GM19043 (cell line): ENCODE results near the gene CEP85.

Source experiments
- ATAC-seq: cut with Tn5 transposase; IDR thresholded peaks from one replicate; pipeline ENCODE4 v1.9.1; 2021; ENCODE audit warnings: low read depth; ENCODE audit not compliant: unreplicated experiment

Gene CEP85

GRCh38 chr1:26233903-26234643 lies at the start of gene CEP85:
CEP85 (plus strand) TSS chr1:26234200; CDS start chr1:26239784, 5,584 bp downstream.
- ATAC-seq: peak; percentile 87

- ATAC-seq: no peak
Measured at GRCh38 chr1:26184883-26185282, 49.1 kb upstream of the CEP85 start.

DNA sequence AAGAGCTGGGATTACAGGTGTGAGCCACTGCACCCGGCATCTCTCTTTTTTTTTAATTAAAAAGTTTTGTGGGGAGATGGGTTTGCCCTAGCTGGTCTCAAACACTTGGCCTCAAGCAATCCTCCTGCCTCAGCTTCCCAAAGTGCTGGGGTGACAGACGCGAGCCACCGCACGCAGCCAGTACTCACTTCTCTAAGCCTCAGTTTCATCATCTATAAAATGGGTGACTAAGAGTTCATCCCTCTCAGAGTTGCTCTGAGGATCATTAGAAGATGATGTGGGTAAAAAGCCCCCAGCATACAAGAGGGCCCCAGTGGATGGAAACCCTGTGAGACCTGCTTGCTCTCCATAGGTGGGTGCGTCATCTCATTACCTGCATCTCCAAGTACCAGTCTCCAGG lies 46.1 kb upstream of the CEP85 start:
- no peak for ATAC-seq

- no peak for ATAC-seq
Measured at GRCh38 chr1:26188477-26188876, 45.5 kb upstream of the CEP85 start.

DNA sequence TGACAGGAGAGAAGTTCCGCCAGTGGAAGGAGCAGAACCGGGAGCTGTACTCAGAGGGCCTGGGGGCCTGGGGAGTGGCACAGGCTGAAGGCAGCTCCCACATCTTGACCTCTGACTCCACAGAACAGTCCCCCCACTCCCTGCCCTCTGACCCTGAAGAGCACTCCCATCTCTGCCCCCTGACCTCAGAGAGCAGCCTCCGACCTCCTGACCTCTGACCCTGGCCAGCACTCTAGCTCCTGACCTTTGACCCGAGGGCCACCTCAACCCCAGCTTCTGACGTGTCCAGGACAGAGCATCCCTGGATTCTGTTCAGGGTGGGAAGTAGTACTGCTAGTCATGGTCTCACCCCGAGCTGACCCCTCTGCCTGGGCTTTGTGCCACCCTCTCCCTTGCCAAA lies 44.7 kb upstream of the CEP85 start:
- ATAC-seq: no peak

DNA sequence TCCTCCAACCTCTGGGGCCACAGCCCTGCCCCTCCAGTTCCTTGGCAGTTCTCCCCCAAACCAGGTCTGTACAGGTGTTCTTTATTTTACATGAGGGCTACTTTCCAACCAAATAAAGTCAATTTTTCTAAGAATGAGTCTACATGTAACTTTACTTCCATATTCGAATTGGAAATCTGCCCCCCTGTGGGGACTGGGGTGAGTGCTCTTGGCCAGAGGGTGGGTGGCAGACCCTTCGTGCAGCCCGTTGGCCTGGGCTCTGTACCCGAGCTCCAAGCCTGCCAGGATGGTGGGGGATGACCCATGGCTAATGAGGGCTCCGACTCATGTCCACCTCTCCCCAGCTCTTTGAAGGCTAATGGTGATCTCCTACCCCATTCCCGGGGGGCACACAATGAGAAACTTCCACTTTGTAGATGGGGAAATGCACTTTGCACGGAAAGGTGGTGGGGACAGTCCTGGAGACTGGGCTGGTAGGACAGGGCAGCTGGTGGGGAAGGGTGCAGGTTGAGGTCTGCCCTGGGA lies 44.2 kb upstream of the CEP85 start:
- ATAC-seq: no peak

- ATAC-seq: no peak
Measured at GRCh38 chr1:26190373-26190987, 43.5 kb upstream of the CEP85 start, which contains the start of gene CATSPER4. CATSPER4 (plus strand) TSS chr1:26190602; CDS start chr1:26190628, 26 bp downstream.

DNA sequence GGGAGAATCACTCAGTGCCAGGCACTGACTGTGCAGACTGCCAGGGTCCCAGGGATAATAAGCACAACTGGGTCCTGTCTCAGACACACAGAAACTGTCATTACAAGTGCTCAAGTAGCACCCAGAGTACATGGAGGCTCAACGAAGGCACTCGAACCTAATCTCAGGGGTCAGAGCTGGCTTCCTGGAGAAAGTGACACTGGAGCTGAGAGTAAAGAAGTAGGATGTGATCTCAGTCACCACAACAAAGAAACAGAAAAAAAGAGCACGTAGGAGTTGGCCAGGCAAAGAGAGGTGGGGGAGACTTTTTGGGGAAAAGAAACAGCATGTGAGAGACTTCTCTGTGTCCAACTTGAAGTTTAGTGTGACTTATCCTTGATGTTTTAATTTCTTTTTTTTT lies 42.3 kb upstream of the CEP85 start:
- ATAC-seq: no peak

GRCh38 chr1:26195805-26196204 lies 38.2 kb upstream of the CEP85 start:
- ATAC-seq: no peak

- no peak for ATAC-seq
Measured at GRCh38 chr1:26197301-26197700, 36.7 kb upstream of the CEP85 start.

GRCh38 chr1:26197813-26198212 lies 36.2 kb upstream of the CEP85 start:
- ATAC-seq: no peak

DNA sequence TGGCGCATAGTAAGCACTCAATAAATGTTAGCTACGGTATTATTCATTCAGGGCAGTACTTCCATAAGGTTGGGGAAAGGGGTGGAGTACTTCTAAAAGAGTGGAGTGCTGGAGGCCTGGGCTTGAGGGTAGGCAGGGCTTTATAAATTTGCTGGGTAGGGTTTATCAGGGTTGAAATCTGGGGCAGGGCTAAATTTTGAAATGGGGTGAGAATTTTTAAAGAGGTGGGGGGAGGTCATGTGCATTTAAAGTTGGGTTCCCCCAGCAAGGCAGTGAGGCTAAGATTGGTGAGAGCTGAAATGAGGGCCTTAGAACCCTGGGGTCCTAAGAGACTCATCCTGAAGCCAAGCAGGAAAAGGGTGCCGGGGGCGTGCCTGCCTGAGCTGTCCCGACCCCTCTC lies 33.6 kb upstream of the CEP85 start:
- no peak for ATAC-seq

- ATAC-seq: no peak
Measured at GRCh38 chr1:26203642-26204318, 30.2 kb upstream of the CEP85 start.

DNA sequence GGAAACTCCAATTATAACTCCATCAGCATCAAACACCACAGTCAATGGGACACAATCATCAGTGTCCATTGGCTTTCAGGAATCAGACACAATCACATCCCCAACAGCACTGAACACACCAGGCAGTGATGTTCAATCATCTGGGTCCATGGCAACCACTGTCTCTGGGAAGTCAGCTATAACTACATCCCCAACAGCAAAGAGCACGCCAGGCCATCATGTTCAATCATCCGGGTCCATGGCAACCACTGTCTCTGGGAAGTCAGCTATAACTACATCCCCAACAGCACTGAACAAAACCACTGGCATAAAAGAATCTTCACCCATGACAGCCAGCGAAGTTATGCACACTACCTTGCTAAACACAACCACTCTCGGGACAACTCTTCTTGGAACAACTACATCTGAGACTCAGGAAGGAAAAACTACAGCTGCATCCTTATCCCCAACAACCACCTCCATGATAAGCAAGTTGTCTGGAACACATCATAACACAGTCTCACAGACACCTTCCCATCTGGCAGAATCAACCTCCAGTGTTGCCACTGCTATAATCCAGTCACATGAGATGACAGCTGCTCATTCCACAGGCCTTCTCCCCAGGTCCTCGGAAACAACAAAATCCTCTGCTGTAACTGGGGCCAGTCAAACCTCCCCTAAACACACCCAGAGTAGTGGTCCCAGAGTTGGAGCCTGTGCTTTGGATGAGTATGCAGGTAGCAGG lies 23.7 kb upstream of the CEP85 start:
- ATAC-seq: no peak

DNA sequence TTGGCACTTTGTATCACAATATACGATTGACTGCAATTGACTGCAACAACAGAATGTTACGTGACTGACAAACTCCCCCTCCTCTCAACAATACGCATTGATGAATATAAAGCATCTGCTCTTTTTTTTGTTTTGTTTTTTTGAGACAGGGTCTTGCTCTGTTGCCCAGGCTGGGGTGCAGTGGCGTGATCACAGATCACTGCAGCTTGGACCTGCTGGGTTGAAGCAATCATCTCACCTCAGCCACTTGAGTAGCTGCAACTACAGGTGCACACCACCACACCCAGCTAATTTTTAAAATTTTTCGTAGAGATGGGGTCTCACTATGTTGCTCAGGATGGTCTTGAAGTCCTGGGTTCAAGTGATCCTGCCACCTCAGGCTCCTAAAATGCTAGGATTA lies 21.3 kb upstream of the CEP85 start:
- ATAC-seq: no peak

DNA sequence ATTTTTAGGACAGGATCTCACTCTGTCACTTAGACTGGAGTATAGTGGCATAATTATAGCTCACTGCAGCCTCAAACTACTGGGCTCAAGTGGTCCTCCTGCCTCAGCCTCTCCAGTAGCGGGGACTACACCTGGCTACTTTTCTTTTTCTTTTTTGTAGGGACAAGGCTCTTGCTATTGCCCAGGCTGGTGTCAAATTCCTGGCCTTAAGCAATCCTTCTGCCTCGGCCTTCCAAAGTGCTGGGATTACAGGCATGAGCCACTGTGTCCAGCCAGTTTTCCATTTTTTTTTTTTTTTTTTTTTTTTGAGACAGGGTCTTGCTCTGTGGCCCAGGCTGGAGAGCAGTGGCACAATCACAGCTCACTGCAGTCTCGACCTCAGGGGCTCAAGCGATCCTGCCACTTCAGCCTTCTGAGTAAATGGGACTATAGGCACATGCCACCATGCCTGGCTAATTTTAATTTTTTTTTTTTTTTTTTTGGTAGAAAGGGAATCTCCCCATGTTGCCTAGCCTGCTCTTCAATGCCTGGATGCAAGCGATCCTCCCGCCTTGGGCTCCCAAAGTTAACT lies 20.6 kb upstream of the CEP85 start:
- ATAC-seq: no peak

GRCh38 chr1:26215246-26215645 lies 18.8 kb upstream of the CEP85 start:
- ATAC-seq: no peak

DNA sequence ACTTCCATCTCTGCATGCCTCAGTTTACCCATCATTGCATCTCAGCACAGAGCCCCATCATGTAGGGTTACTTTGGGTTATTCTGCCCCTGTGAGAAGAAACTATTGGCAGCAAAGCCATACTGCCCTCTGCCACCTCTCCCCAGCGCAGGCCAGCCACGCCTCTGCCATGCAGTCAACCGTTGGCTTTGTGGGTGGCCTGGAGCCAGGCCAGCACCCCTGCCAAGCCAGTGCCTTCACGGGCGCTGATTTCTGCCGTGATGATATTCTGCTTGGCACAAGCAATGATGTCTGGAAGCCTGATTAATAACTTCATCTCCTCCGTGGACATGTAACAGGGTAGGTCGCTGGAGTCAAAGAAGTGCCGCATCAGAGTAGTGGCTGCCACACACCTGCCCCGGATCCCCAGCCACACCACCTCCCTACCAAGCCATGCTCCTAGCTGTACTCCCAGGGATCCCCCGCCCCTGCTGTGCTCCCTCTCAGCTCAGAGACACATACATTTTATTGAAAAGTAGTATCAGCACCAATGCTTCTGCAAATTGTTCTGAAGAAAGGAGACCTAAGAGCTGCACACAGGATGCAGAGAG lies 15.0 kb upstream of the CEP85 start:
- ATAC-seq: no peak

- ATAC-seq: no peak
Measured at GRCh38 chr1:26220199-26220912, 13.6 kb upstream of the CEP85 start.
